Astrocyte of the cerebellum (primary cell): ENCODE measurements around the gene STAT6.

Experiments used
- DNase-seq: peaks from one replicate; pipeline ENCODE4 v3.0.0-alpha.2; 2011; ENCODE audit warnings: low read depth
- H3K4me3 ChIP-seq: 2 replicates; pipeline ENCODE4 v1.5.1; 2011; ENCODE audit warnings: mild to moderate bottlenecking, low read depth, low read length, moderate library complexity
- CTCF ChIP-seq: IDR thresholded peaks from 2 replicates; pipeline ENCODE4 v1.5.1; 2012; ENCODE audit warnings: low read length, low read depth, moderate library complexity, mild to moderate bottlenecking; ENCODE audit errors: missing control alignments
- in situ Hi-C: cut with HindIII; loops from 2 replicates; pipeline ENCODE4 v1.10.0; 2017; ENCODE audit warnings: low sequenced_read_pairs

STAT6 gene

GRCh38 chr12:57109207-57110103 is 1.7 kb downstream of the STAT6 start:
- no peak overlapping the region for H3K4me3 ChIP-seq
- in situ Hi-C loops, result no loop called here
- no peak for DNase-seq
- TF ChIP-seq CTCF, result no peak

GRCh38 chr12:57107456-57108155 is 3.6 kb downstream of the STAT6 start:
- no peak for DNase-seq
- no peak overlapping the region for H3K4me3 ChIP-seq
- no peak for TF ChIP-seq CTCF
- in situ Hi-C loops, result no loop called here

- H3K4me3 ChIP-seq, result no peak overlapping the region
- TF ChIP-seq CTCF, result no peak
- no peak for DNase-seq
- in situ Hi-C loops, result no loop called here
Observed at GRCh38 chr12:57106021-57106708, 5.0 kb downstream of the STAT6 start.

- no peak for TF ChIP-seq CTCF
- H3K4me3 ChIP-seq, result no peak overlapping the region
- no peak for DNase-seq
- in situ Hi-C loops, result no loop called here
Observed at GRCh38 chr12:57105011-57105753, 6.0 kb downstream of the STAT6 start.

DNA sequence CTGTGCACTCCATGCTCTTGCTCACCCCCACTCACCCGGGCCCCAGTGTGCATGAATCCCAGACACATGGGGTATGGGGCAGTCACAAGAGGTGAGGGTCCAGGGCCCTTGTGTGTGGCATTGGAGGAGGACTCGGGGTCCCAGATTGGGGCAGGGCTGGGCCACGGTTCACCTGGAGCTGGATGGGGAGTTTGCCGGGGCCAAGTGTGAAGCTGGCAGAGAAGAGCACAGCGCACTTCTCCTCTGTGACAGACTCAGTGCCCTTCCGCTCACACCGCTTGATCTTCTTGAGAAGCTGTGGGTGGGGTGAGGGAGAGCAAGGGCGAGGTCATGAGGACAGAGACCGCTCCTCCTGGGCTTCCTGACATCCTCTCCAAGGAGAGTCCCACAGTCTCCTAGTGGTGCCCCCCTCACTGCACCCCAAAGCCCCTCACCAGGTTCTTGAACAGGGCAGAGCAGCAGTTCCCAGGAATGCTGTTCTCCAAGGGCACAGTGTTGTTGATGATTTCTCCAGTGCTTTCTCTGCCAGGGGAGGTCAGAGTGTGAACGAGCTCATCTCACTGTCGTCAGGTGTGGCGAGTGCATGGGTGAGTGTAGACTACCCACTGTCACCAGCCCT is 6.8 kb downstream of the STAT6 start:
- TF ChIP-seq CTCF, result no peak
- H3K4me3 ChIP-seq, result no peak overlapping the region
- no peak for DNase-seq
- in situ Hi-C loops, result no loop called here

GRCh38 chr12:57103856-57104255 is 7.3 kb downstream of the STAT6 start:
- H3K4me3 ChIP-seq, result no peak overlapping the region
- TF ChIP-seq CTCF, result no peak
- in situ Hi-C loops, result no loop called here
- no peak for DNase-seq
